HG02885 (cell line): ENCODE data around the gene CCAR1.
"Not testable (repeated sequence)": the region's sequence is repeated elsewhere in the genome, so short reads cannot be mapped to it uniquely, and the experiment has no call there.

Experiments used
- ATAC-seq: cut with Tn5 transposase; IDR thresholded peaks from one replicate; pipeline ENCODE4 v1.9.1; 2021; ENCODE audit warnings: mild to moderate bottlenecking; ENCODE audit not compliant: unreplicated experiment, poor library complexity

Gene CCAR1

GRCh38 chr10:68822626-68823025 is 101.6 kb downstream of the CCAR1 start:
- not testable (repeated sequence) for ATAC-seq

- peak; percentile 74 for ATAC-seq
Observed at GRCh38 chr10:68826764-68827591, 105.9 kb downstream of the CCAR1 start, which contains the start of gene STOX1. TSS of gene STOX1 (plus strand) at chr10:68827531. CDS start at chr10:68827624, 93 bp downstream.

- peak; percentile 45 for ATAC-seq
Observed at GRCh38 chr10:68827592-68827959, 106.5 kb downstream of the CCAR1 start.

GRCh38 chr10:68828083-68828601 is 107.1 kb downstream of the CCAR1 start:
- peak; percentile 47 for ATAC-seq

GRCh38 chr10:68828833-68829232 is 107.8 kb downstream of the CCAR1 start:
- no peak for ATAC-seq

GRCh38 chr10:68829521-68829920 is 108.5 kb downstream of the CCAR1 start:
- ATAC-seq, result no peak

GRCh38 chr10:68829952-68830351 is 108.9 kb downstream of the CCAR1 start:
- no peak for ATAC-seq

GRCh38 chr10:68831961-68832455 is 111.0 kb downstream of the CCAR1 start:
- no peak for ATAC-seq

GRCh38 chr10:68832601-68833000 is 111.6 kb downstream of the CCAR1 start:
- no peak for ATAC-seq

GRCh38 chr10:68837626-68838322 is 116.7 kb downstream of the CCAR1 start:
- ATAC-seq, result no peak

GRCh38 chr10:68840650-68841049 is 119.6 kb downstream of the CCAR1 start:
- not testable (repeated sequence) for ATAC-seq
